ENCODE measurements around the gene ATXN3L.
"Not testable (repeated sequence)": the region's sequence is repeated elsewhere in the genome, so short reads cannot be mapped to it uniquely, and the experiment has no call there.

GRCh38 chrX:13303248-13303647 lies 16.6 kb downstream of the ATXN3L start:
- TF ChIP-seq KLF8, ZNF558 (tag by site-specific recombination; IDR thresholded peaks at IDR 0.05): not testable (repeated sequence)

Data from HEK293 (cell line).